GM23248 (cell line): ENCODE data around the gene AKAP6. TPM values are rescaled to one million over a fixed set of nuclear protein-coding genes. Genes with fewer than 3 reads are reported as not detected.

Source experiments
- DNase-seq: peaks from one replicate; pipeline ENCODE4 v3.0.0-alpha.2; 2015
- H2AFZ ChIP-seq: fragments of 200-600 bp; sonication (generic); 2 replicates; pipeline ENCODE4 v1.6.1; 2016; ENCODE audit warnings: antibody characterized with exemption
- H3F3A ChIP-seq: fragments of 200-600 bp; sonication (generic); 2 replicates; pipeline ENCODE4 v1.6.1; 2016; ENCODE audit warnings: mild to moderate bottlenecking, antibody characterized with exemption, mixed run types; ENCODE audit not compliant: insufficient read depth
- H3K27ac ChIP-seq: fragments of 200-600 bp; sonication (generic); 2 replicates; pipeline ENCODE4 v1.5.1; 2016; ENCODE audit warnings: mild to moderate bottlenecking
- H3K27me3 ChIP-seq: fragments of 200-600 bp; sonication (generic); replicated peaks from 2 replicates; pipeline ENCODE4 v1.6.1; 2016; ENCODE audit warnings: mild to moderate bottlenecking; ENCODE audit not compliant: insufficient read depth
- H3K36me3 ChIP-seq: fragments of 200-600 bp; sonication (generic); 2 replicates; pipeline ENCODE4 v1.6.1; 2016; ENCODE audit warnings: low read depth, mild to moderate bottlenecking
- H3K4me1 ChIP-seq: fragments of 200-600 bp; sonication (generic); 2 replicates; pipeline ENCODE4 v1.6.1; 2016; ENCODE audit warnings: mild to moderate bottlenecking; ENCODE audit not compliant: insufficient read depth
- H3K4me2 ChIP-seq: fragments of 200-600 bp; sonication (generic); one replicate; pipeline ENCODE4 v1.6.1; 2016; ENCODE audit warnings: mild to moderate bottlenecking; ENCODE audit not compliant: unreplicated experiment
- H3K4me3 ChIP-seq: fragments of 200-600 bp; sonication (generic); 2 replicates; pipeline ENCODE4 v1.5.1; 2016; ENCODE audit warnings: mild to moderate bottlenecking
- H3K79me2 ChIP-seq: fragments of 200-600 bp; sonication (generic); 2 replicates; pipeline ENCODE4 v1.6.1; 2016; ENCODE audit warnings: mild to moderate bottlenecking; ENCODE audit not compliant: insufficient read depth
- H3K9ac ChIP-seq: fragments of 200-600 bp; sonication (generic); 2 replicates; pipeline ENCODE4 v1.6.1; 2016; ENCODE audit warnings: mild to moderate bottlenecking
- H3K9me2 ChIP-seq: fragments of 200-600 bp; sonication (generic); 2 replicates; pipeline ENCODE4 v1.6.1; 2016; ENCODE audit warnings: mixed run types, mild to moderate bottlenecking, moderate library complexity; ENCODE audit not compliant: insufficient read depth
- H3K9me3 ChIP-seq: fragments of 200-600 bp; sonication (generic); one replicate; pipeline ENCODE4 v1.6.1; 2017; ENCODE audit warnings: low read depth
- H4K20me1 ChIP-seq: fragments of 200-600 bp; sonication (generic); 2 replicates; pipeline ENCODE4 v1.6.0; 2016; ENCODE audit not compliant: insufficient read depth
- EZH2 ChIP-seq: fragments of 200-600 bp; sonication (generic); IDR thresholded peaks from 2 replicates; pipeline ENCODE4 v1.6.1; 2018; ENCODE audit warnings: antibody characterized with exemption, mild to moderate bottlenecking; ENCODE audit not compliant: insufficient read depth, poor library complexity, severe bottlenecking
- EZH2phosphoT487 ChIP-seq: fragments of 200-600 bp; sonication (generic); IDR thresholded peaks from 2 replicates; pipeline ENCODE4 v1.6.1; 2018; ENCODE audit warnings: antibody characterized with exemption, moderate library complexity, mild to moderate bottlenecking, low read depth; ENCODE audit not compliant: insufficient read depth
- WGBS, 2 experiments: methylation state at CpG; one replicate each; pipeline ENCODE4 v1.1.6; 2015 to 2017; ENCODE audit warnings: low lambda C conversion rate in 2 of 2, low coverage in 1 of 2; ENCODE audit errors: missing lambda C conversion rate in 2 of 2; 5-methylcytosine and 5-hydroxymethylcytosine counted together
- in situ Hi-C: fragments of 300-500 bp; cut with MboI; formaldehyde crosslinking; loops from 2 replicates; pipeline ENCODE4 v1.15.0; 2020
- polyA plus RNA-seq: library from polyadenylated mRNA; unstranded; fragments of >200 nt; fragmentation: Nextera tagmentation; extraction: Ambion mirVana; gene quantifications from 2 replicates; pipeline ENCODE4 v1.2.1, GENCODE V29; 2016
- total RNA-seq: library from RNA; depleted of rRNA; stranded (reverse); fragments of >200 nt; shearing (Covaris generic); gene quantifications from 2 replicates; pipeline ENCODE4 v1.2.3, GENCODE V29; 2014

Gene AKAP6
- total and polyA plus RNA-seq, 2 experiments from 2014 or later = 4.8 to 19.1 TPM

- Histone ChIP-seq H3K27ac (no peak overlapping the region), H3F3A (no peaks in the 10 kb centered on the region), H3K4me2 (no peak overlapping the region), H3K27me3 (no peaks in the 10 kb centered on the region), H3K9me2 (no peaks in the 10 kb centered on the region), H4K20me1 (no peaks in the 10 kb centered on the region), H3K4me3 (no peak overlapping the region), H2AFZ (no peak overlapping the region), H3K9me3 (no peaks in the 10 kb centered on the region), H3K36me3 (no peaks in the 10 kb centered on the region), H3K4me1 (no peaks in the 10 kb centered on the region), H3K79me2 (no peaks in the 10 kb centered on the region), H3K9ac (no peak overlapping the region)
- TF ChIP-seq EZH2 = no peak
- WGBS, 2 experiments = 82 to 84% methylated on average over 5 of the region's 5 CpGs
- in situ Hi-C loops = no loop called here
- DNase-seq = no peak
Measured at GRCh38 chr14:32677129-32677780, 348.2 kb downstream of the AKAP6 start.

DNA sequence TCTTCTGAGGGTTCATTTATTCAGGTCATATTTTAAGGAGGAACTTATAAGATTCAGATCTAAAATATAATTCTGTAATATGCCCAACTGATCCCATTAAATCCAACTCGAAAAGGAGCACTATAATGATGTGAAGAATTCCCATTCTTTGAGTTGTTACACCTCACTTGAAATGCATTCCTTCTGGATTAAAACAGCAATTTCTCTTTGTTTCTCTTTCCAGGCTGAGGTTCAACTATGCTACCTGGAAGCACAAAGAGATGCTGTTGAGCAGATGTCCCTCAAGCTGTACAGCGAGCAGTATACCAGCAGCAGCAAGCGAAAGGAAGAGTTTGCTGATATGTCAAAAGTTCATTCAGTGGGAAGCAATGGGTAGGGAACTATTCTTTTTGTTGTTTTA, 349.0 kb downstream of the AKAP6 start:
- H3K36me3 ChIP-seq = no peaks in the 10 kb centered on the region
- H3K4me1 ChIP-seq = no peaks in the 10 kb centered on the region
- TF ChIP-seq EZH2 (no peak), EZH2phosphoT487 (no peak)
- H2AFZ ChIP-seq = no peak overlapping the region
- H3K27me3 ChIP-seq = no peaks in the 10 kb centered on the region
- no peak for DNase-seq
- H3K79me2 ChIP-seq = no peaks in the 10 kb centered on the region
- no peaks in the 10 kb centered on the region for H3K9me3 ChIP-seq
- in situ Hi-C loops = no loop called here
- H3K4me2 ChIP-seq = no peak overlapping the region
- H3K4me3 ChIP-seq = no peak overlapping the region
- H4K20me1 ChIP-seq = no peaks in the 10 kb centered on the region
- 93 to 97% methylated on average over 3 of the region's 3 CpGs for WGBS, 2 experiments
- H3K9me2 ChIP-seq = no peaks in the 10 kb centered on the region
- no peaks in the 10 kb centered on the region for H3F3A ChIP-seq
- no peak overlapping the region for H3K27ac ChIP-seq
- no peak overlapping the region for H3K9ac ChIP-seq

GRCh38 chr14:32679927-32680612, 351.0 kb downstream of the AKAP6 start:
- Histone ChIP-seq H3K4me2 (no peak overlapping the region), H3K4me3 (no peak overlapping the region), H4K20me1 (no peaks in the 10 kb centered on the region), H3K79me2 (no peaks in the 10 kb centered on the region), H3K27ac (no peak overlapping the region), H3K36me3 (no peaks in the 10 kb centered on the region), H3K27me3 (no peaks in the 10 kb centered on the region), H3K9ac (no peak overlapping the region), H3K4me1 (no peaks in the 10 kb centered on the region), H2AFZ (no peak overlapping the region), H3K9me2 (no peaks in the 10 kb centered on the region), H3F3A (no peaks in the 10 kb centered on the region), H3K9me3 (no peaks in the 10 kb centered on the region)
- in situ Hi-C loops = no loop called here
- TF ChIP-seq EZH2 = no peak
- TF ChIP-seq EZH2phosphoT487 = no peak
- 91% methylated on average over 2 of the region's 2 CpGs for WGBS, 2 experiments
- DNase-seq = no peak

DNA sequence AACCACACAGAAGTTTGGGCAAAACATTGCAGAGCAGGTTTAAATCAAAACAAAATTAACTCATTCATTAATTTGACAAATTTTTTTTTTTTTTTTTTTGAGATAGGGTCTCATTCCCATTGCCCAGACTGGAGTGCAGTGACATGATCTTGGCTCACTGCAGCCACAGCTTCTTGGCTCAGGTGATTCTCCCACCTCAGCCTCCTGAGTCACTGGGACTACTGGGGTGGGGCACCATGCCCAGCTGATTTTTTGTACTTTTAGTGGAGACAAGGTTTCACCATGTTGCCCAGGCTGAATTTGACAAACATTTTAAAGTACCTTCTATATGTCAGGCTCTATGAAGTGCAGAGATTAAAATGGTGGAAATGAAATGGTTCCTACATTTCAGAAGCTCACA, 352.5 kb downstream of the AKAP6 start:
- Histone ChIP-seq H3K9me3 (no peaks in the 10 kb centered on the region), H3K79me2 (no peaks in the 10 kb centered on the region), H3K4me1 (no peaks in the 10 kb centered on the region), H3K4me3 (no peak overlapping the region), H3K9me2 (no peaks in the 10 kb centered on the region), H4K20me1 (no peaks in the 10 kb centered on the region), H3K9ac (no peak overlapping the region), H3K27me3 (no peaks in the 10 kb centered on the region), H3K4me2 (no peak overlapping the region), H2AFZ (no peak overlapping the region), H3K27ac (no peak overlapping the region), H3F3A (no peaks in the 10 kb centered on the region), H3K36me3 (no peaks in the 10 kb centered on the region)
- in situ Hi-C loops = no loop called here
- no peak for TF ChIP-seq EZH2phosphoT487
- TF ChIP-seq EZH2 = no peak
- DNase-seq = no peak

DNA sequence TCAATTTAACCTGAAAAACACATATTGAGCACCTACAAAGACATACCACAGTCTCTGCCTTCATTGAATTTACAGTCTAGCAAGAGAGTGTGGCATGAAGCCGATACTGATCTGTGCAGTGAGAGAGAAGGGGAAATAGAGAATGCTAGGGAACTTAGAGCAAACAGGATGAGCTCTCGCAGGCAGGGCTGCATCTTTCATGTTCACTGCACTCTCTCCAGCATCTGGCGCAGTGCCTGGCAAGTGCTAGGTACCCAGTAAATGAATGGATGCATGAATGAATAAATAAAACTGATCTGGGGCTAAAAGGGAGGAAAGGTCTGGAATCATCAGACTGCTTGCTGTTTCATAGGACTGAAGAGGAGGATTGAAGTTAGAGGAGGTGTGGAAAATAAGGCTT, 353.1 kb downstream of the AKAP6 start:
- TF ChIP-seq EZH2 (no peak), EZH2phosphoT487 (no peak)
- Histone ChIP-seq H3K27ac (no peak overlapping the region), H3F3A (no peaks in the 10 kb centered on the region), H3K9me3 (no peaks in the 10 kb centered on the region), H2AFZ (no peak overlapping the region), H3K36me3 (no peaks in the 10 kb centered on the region), H3K4me2 (no peak overlapping the region), H4K20me1 (no peaks in the 10 kb centered on the region), H3K27me3 (no peaks in the 10 kb centered on the region), H3K4me3 (no peak overlapping the region), H3K9me2 (no peaks in the 10 kb centered on the region), H3K4me1 (no peaks in the 10 kb centered on the region), H3K9ac (no peak overlapping the region), H3K79me2 (no peaks in the 10 kb centered on the region)
- 83 to 88% methylated on average over 3 of the region's 3 CpGs for WGBS, 2 experiments
- in situ Hi-C loops = no loop called here
- DNase-seq = no peak
